ENCODE measurements around the gene FANCC. TPM values are rescaled to one million over a fixed set of nuclear protein-coding genes. Genes with fewer than 3 reads are reported as not detected.

Gene FANCC
- total RNA-seq, 2 donors from 2014 or later, result 17.6 to 23.5 TPM

DNA sequence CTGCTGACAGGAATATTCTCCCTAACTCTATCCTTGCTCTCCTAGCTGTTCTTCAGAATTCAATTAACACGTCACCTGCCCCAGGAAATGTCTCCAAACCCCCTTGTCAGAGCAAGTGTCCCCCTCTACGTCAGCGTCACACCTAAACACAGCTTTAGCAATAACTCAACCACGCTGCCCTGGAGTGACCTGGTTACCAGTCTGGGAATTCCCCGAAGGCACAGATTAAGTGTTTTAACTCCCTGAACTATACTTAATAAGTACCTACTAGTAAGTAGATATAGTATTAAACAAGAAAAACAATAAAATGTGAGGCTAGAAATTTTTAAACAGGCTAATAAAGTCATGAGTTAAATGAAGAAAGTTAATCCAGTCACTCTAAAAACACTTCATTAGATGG lies 78.4 kb downstream of the FANCC start:
- H3K27ac Mint-ChIP-seq, result no peak overlapping the region
- H3K27me3 Mint-ChIP-seq (ENCODE audit: insufficient read depth), result no peaks in the 10 kb centered on the region

DNA sequence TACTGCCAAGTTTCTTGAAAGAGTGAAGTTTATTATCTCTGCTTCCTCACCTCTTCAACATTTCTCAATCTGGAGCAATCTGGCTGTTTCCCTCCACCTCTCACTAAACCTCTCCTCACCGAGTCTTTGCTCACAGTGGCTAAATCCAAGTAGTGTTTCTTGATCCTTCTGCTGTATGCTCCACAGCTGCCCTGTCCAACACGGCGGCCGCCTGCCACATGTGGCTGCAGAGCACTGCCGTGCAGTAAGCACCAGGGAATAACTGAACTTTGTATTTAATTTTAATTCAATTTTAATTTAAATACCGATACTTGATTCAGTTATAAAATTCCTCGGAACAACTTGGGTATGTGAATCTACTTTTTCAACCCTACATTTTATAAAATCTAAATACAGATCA lies 80.2 kb downstream of the FANCC start:
- Mint-ChIP-seq H3K9me3 (no peaks in the 10 kb centered on the region), H3K36me3 (ENCODE audit: low read depth) (peaks cover 10% of the 10 kb centered on the region), H3K4me3 (no peak overlapping the region), H3K4me1 (no peaks in the 10 kb centered on the region), H3K27me3 (ENCODE audit: insufficient read depth) (no peaks in the 10 kb centered on the region), H3K27ac (no peak overlapping the region)
- H3K4me1 ChIP-seq (ENCODE audit: control insufficient read depth, insufficient read depth, low read length), result no peaks in the 10 kb centered on the region
- H3K4me3 ChIP-seq (ENCODE audit: low read length), result no peak overlapping the region
- H3K36me3 ChIP-seq (ENCODE audit: control insufficient read depth, insufficient read depth, low read length), result no peaks in the 10 kb centered on the region
- TF ChIP-seq, protein P1, sequence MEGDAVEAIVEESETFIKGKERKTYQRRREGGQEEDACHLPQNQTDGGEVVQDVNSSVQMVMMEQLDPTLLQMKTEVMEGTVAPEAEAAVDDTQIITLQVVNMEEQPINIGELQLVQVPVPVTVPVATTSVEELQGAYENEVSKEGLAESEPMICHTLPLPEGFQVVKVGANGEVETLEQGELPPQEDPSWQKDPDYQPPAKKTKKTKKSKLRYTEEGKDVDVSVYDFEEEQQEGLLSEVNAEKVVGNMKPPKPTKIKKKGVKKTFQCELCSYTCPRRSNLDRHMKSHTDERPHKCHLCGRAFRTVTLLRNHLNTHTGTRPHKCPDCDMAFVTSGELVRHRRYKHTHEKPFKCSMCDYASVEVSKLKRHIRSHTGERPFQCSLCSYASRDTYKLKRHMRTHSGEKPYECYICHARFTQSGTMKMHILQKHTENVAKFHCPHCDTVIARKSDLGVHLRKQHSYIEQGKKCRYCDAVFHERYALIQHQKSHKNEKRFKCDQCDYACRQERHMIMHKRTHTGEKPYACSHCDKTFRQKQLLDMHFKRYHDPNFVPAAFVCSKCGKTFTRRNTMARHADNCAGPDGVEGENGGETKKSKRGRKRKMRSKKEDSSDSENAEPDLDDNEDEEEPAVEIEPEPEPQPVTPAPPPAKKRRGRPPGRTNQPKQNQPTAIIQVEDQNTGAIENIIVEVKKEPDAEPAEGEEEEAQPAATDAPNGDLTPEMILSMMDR (conservative IDR thresholded peaks at IDR 0.05), result no peak
- no peak for DNase-seq
- H3K27ac ChIP-seq (ENCODE audit: low read depth, low read length), result no peak overlapping the region
- WGBS, 2 experiments (ENCODE audit: insufficient coverage in 1 of 2, insufficient read length in 1 of 2), result 95% methylated on average over 7 of the region's 7 CpGs; no CpG with 5 or more reads in 1 of the 2 experiments
- no peaks in the 10 kb centered on the region for H3K27me3 ChIP-seq (ENCODE audit: control insufficient read depth, insufficient read depth, low read length, poor library complexity, severe bottlenecking)
- H3K9ac ChIP-seq (ENCODE audit: extremely low read depth, low read length, poor library complexity, severe bottlenecking), result no peak overlapping the region
- H3K9me3 ChIP-seq (ENCODE audit: control insufficient read depth, low read length), result no peaks in the 10 kb centered on the region

More for the DNA sequence above, 78.4 kb downstream of the FANCC start:
- H3K27me3 ChIP-seq (ENCODE audit: control insufficient read depth, insufficient read depth, low read length, poor library complexity, severe bottlenecking), result no peaks in the 10 kb centered on the region
- H3K9me3 ChIP-seq (ENCODE audit: control insufficient read depth, low read length), result no peaks in the 10 kb centered on the region
- H3K36me3 Mint-ChIP-seq (ENCODE audit: low read depth), result peaks cover 10% of the 10 kb centered on the region
- H3K4me3 Mint-ChIP-seq, result no peak overlapping the region
- no peaks in the 10 kb centered on the region for H3K9me3 Mint-ChIP-seq
- H3K4me3 ChIP-seq (ENCODE audit: low read length), result no peak overlapping the region
- H3K36me3 ChIP-seq (ENCODE audit: control insufficient read depth, insufficient read depth, low read length), result no peaks in the 10 kb centered on the region
- 92 to 100% methylated on average over 1 to 5 of the region's 5 CpGs for WGBS, 2 experiments (ENCODE audit: insufficient coverage in 1 of 2, insufficient read length in 1 of 2)
- DNase-seq, result no peak
- H3K9ac ChIP-seq (ENCODE audit: extremely low read depth, low read length, poor library complexity, severe bottlenecking), result no peak overlapping the region
- H3K4me1 ChIP-seq (ENCODE audit: control insufficient read depth, insufficient read depth, low read length), result no peaks in the 10 kb centered on the region
- TF ChIP-seq, protein P1 (conservative IDR thresholded peaks at IDR 0.05), result no peak
- no peaks in the 10 kb centered on the region for H3K4me1 Mint-ChIP-seq
- no peak overlapping the region for H3K27ac ChIP-seq (ENCODE audit: low read depth, low read length)

DNA sequence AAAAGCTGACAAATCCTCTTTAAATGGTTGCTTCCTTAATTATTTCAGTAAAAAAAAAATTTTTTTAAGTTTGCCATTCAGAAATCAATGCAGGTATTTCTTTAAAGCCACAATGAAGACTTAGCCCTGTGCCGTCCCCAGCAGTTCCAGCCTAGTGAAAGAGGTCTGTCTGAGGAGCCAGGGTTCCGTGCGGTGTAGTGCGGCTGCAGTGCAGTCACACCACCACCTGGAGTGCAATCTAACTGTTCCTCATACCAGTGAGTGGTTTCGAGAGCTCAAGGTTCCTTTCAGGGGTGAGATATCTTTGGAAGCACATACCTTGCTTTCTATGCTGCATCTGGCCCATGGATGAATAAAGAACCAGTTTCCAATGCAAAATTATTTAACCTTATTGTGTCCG lies 87.5 kb downstream of the FANCC start:
- WGBS, 2 experiments (ENCODE audit: insufficient coverage in 1 of 2, insufficient read length in 1 of 2), result 94 to 98% methylated on average over 5 to 6 of the region's 6 CpGs
- Histone ChIP-seq H3K36me3 (ENCODE audit: control insufficient read depth, insufficient read depth, low read length) (no peaks in the 10 kb centered on the region), H3K4me1 (ENCODE audit: control insufficient read depth, insufficient read depth, low read length) (no peaks in the 10 kb centered on the region), H3K9me3 (ENCODE audit: control insufficient read depth, low read length) (peaks cover 9% of the 10 kb centered on the region), H3K27ac (ENCODE audit: low read depth, low read length) (no peak overlapping the region), H3K4me3 (ENCODE audit: low read length) (no peak overlapping the region), H3K9ac (ENCODE audit: extremely low read depth, low read length, poor library complexity, severe bottlenecking) (no peak overlapping the region), H3K27me3 (ENCODE audit: control insufficient read depth, insufficient read depth, low read length, poor library complexity, severe bottlenecking) (no peaks in the 10 kb centered on the region)
- Mint-ChIP-seq H3K36me3 (ENCODE audit: low read depth) (peaks cover 23% of the 10 kb centered on the region), H3K4me3 (no peak overlapping the region), H3K9me3 (peaks cover 10% of the 10 kb centered on the region), H3K4me1 (no peaks in the 10 kb centered on the region), H3K27ac (no peak overlapping the region), H3K27me3 (ENCODE audit: insufficient read depth) (no peaks in the 10 kb centered on the region)
- TF ChIP-seq, protein P1 (conservative IDR thresholded peaks at IDR 0.05), result peak; percentile 50
- peak; percentile 55 for DNase-seq
